GM12878 (cell line): ENCODE measurements around the gene HOXD1. TPM values are rescaled to one million over a fixed set of nuclear protein-coding genes. Genes with fewer than 3 reads are reported as not detected.

Experiments
- ATAC-seq: fragments of 200-7000 bp; cut with Tn5 transposase; 3 replicates; pipeline ENCODE4 v1.9.1; 2020; ENCODE audit warnings: mild to moderate bottlenecking, moderate library complexity
- BruUV-seq: library from RNA; stranded (reverse); fragments of 400-500 nt; replicated peaks from 2 replicates; lab custom pipeline; 2021; lab: Mats Ljungman, UMichigan
- CTCF ChIA-PET: fragments of 300-600 bp; sonication (Branson Sonifier 250); formaldehyde crosslinking; extraction: SDS; loops from one replicate; lab custom pipeline; 2021; ENCODE audit warnings: inconsistent platforms; lab: Yijun Ruan, JAX
- POLR2A ChIA-PET: fragments of 350-600 bp; formaldehyde crosslinking; extraction: SDS; loops from one replicate; lab custom pipeline; 2021; ENCODE audit warnings: inconsistent platforms; lab: Charles Lee
- RAD21 ChIA-PET: fragments of 300-600 bp; sonication (Branson Sonifier 250); formaldehyde crosslinking; loops from one replicate; lab custom pipeline; 2023; ENCODE audit warnings: antibody characterized with exemption; ENCODE audit not compliant: unreplicated experiment; lab: Charles Lee
- SMC1A ChIA-PET: fragments of 300-600 bp; sonication (Branson Sonifier 250); formaldehyde crosslinking; loops from one replicate; lab custom pipeline; 2023; ENCODE audit not compliant: unreplicated experiment, uncharacterized antibody; lab: Charles Lee
- DNase-seq: peaks from one replicate; pipeline ENCODE4 v3.0.0-alpha.2; 2011; ENCODE audit warnings: low read depth, low spot score
- FAIRE-seq: peaks from 3 replicates; lab custom pipeline; 2011; peaks lifted over from hg19 to GRCh38; lab: Jason Lieb, UNC
- H2AFZ ChIP-seq: 2 replicates; pipeline ENCODE4 v1.6.0; 2011; ENCODE audit warnings: low read depth, low read length, control low read depth; ENCODE audit not compliant: control insufficient read depth
- H3K27ac ChIP-seq: 2 replicates; pipeline ENCODE4 v1.5.1; 2011; ENCODE audit warnings: control low read depth; ENCODE audit not compliant: control insufficient read depth, insufficient read depth
- H3K27me3 ChIP-seq, 2 experiments: replicated peaks in 1 of 2; 2 replicates each; pipeline versions ENCODE4 v1.6.0 to v1.6.1; 2011; ENCODE audit warnings: low read length in 1 of 2; ENCODE audit not compliant: control insufficient read depth in 2 of 2, insufficient read depth in 2 of 2
- H3K36me3 ChIP-seq, 2 experiments: 2 replicates each; pipeline ENCODE4 v1.5.1; 2011; ENCODE audit warnings: low read length in 1 of 2; ENCODE audit not compliant: control insufficient read depth in 2 of 2, insufficient read depth in 2 of 2
- H3K4me1 ChIP-seq: 2 replicates; pipeline ENCODE4 v1.6.1; 2011; ENCODE audit warnings: mild to moderate bottlenecking, low read length, moderate library complexity, mixed read lengths; ENCODE audit not compliant: control insufficient read depth, insufficient read depth
- H3K4me2 ChIP-seq: 2 replicates; pipeline ENCODE4 v1.6.0; 2011; ENCODE audit warnings: control low read depth; ENCODE audit not compliant: control insufficient read depth, insufficient read depth
- H3K4me3 ChIP-seq: fragments of 200-600 bp; sonication (generic); 2 replicates; pipeline ENCODE4 v1.5.1; 2016
- H3K79me2 ChIP-seq: 2 replicates; pipeline ENCODE4 v1.6.0; 2011; ENCODE audit warnings: low read length; ENCODE audit not compliant: control insufficient read depth, insufficient read depth
- H3K9ac ChIP-seq: 2 replicates; pipeline ENCODE4 v1.8.0; 2011; ENCODE audit warnings: low read length, control low read depth, mixed read lengths; ENCODE audit not compliant: control insufficient read depth, insufficient read depth
- H3K9me3 ChIP-seq: replicated peaks from 3 replicates; pipeline ENCODE4 v1.5.1; 2011; ENCODE audit warnings: mild to moderate bottlenecking, low read length; ENCODE audit not compliant: control insufficient read depth, insufficient read depth
- H4K20me1 ChIP-seq: 2 replicates; pipeline ENCODE4 v1.6.0; 2011; ENCODE audit not compliant: control insufficient read depth, insufficient read depth
- ATF3 ChIP-seq: IDR thresholded peaks from 2 replicates; pipeline ENCODE4 v1.6.1; 2011; ENCODE audit warnings: low read depth, mild to moderate bottlenecking, low read length, moderate library complexity, borderline replicate concordance; ENCODE audit errors: extremely low read depth
- BACH1 ChIP-seq: fragments of 450-650 bp; IDR thresholded peaks from 2 replicates; pipeline ENCODE4 v1.6.1; 2017; ENCODE audit warnings: mild to moderate bottlenecking, borderline replicate concordance
- BHLHE40 ChIP-seq, 2 experiments: fragments of 450-650 bp in 1 of 2; IDR thresholded peaks; 2 replicates each; pipeline ENCODE4 v1.6.1; 2011 to 2017; ENCODE audit warnings: low read depth in 2 of 2, borderline replicate concordance in 1 of 2, improper control_type of control experiment in 1 of 2, low read length in 1 of 2, mild to moderate bottlenecking in 1 of 2
- EGR1 ChIP-seq, 2 experiments: IDR thresholded peaks; 1 replicate in 1 of 2; 2 replicates in 1 of 2; pipeline ENCODE4 v1.6.1; 2011 to 2012; ENCODE audit warnings: low read depth in 2 of 2, low read length in 2 of 2, borderline replicate concordance in 1 of 2, mild to moderate bottlenecking in 1 of 2, moderate library complexity in 1 of 2
- EP300 ChIP-seq, 2 experiments: fragments of 150-350 bp in 1 of 2; IDR thresholded peaks; 2 replicates each; pipeline ENCODE4 v1.6.1; 2011 to 2012; ENCODE audit warnings: low read depth in 2 of 2, low read length in 2 of 2, borderline replicate concordance in 1 of 2, improper control_type of control experiment in 1 of 2, inconsistent platforms in 1 of 2; ENCODE audit not compliant: control insufficient read depth in 1 of 2
- FOS ChIP-seq: IDR thresholded peaks from 3 replicates; pipeline ENCODE4 v1.6.1; 2011; ENCODE audit warnings: borderline replicate concordance; ENCODE audit not compliant: insufficient read length; ENCODE audit errors: extremely low read depth
- MEF2B ChIP-seq: fragments of 450-650 bp; IDR thresholded peaks from 2 replicates; pipeline ENCODE4 v1.6.1; 2018; ENCODE audit warnings: mild to moderate bottlenecking, moderate library complexity; ENCODE audit not compliant: partially characterized antibody, poor library complexity, severe bottlenecking
- PBX3 ChIP-seq: IDR thresholded peaks from 2 replicates; pipeline ENCODE4 v1.6.1; 2011; ENCODE audit warnings: mild to moderate bottlenecking, low read depth, low read length, moderate library complexity; ENCODE audit not compliant: insufficient replicate concordance
- RB1 ChIP-seq: fragments of 450-650 bp; formaldehyde crosslinking; IDR thresholded peaks from 2 replicates; pipeline ENCODE4 v1.6.1; 2017; ENCODE audit warnings: mild to moderate bottlenecking, borderline replicate concordance
- RBBP5 ChIP-seq: fragments of 200-600 bp; sonication (generic); conservative IDR thresholded peaks from 2 replicates; pipeline ENCODE4 v1.6.1; 2016
- SUZ12 ChIP-seq: fragments of 200-600 bp; sonication (generic); IDR thresholded peaks from one replicate; pipeline ENCODE4 v1.6.1; 2018; ENCODE audit warnings: antibody characterized with exemption, mild to moderate bottlenecking; ENCODE audit not compliant: unreplicated experiment
- TCF12 ChIP-seq: IDR thresholded peaks from 2 replicates; pipeline ENCODE4 v1.6.1; 2011; ENCODE audit warnings: low read depth, mild to moderate bottlenecking, low read length
- ZNF217 ChIP-seq: fragments of 450-650 bp; IDR thresholded peaks from 2 replicates; pipeline ENCODE4 v1.6.1; 2017; ENCODE audit warnings: antibody characterized with exemption, mild to moderate bottlenecking
- WGBS: methylation state at CpG from one replicate; pipeline ENCODE4 v1.1.6; 2016; ENCODE audit warnings: low lambda C conversion rate; ENCODE audit not compliant: insufficient replicate concordance, insufficient coverage; ENCODE audit errors: missing lambda C conversion rate; 5-methylcytosine and 5-hydroxymethylcytosine counted together
- in situ Hi-C: fragments of 300-500 bp; cut with MboI; formaldehyde crosslinking; loops from 9 replicates; pipeline ENCODE4 v1.14.3; 2018; ENCODE audit warnings: mixed read lengths
- intact Hi-C: fragments of 100-400 bp; cut with micrococcal nuclease; formaldehyde crosslinking; loops from one replicate; pipeline ENCODE4 v1.14.2; 2022; ENCODE audit not compliant: unreplicated experiment
- polyA plus RNA-seq, 11 experiments: library from polyadenylated mRNA; depleted of rRNA in 4 of 11; unstranded in 6 of 11; stranded (reverse) in 5 of 11; fragments of >200 nt; fragmentation: Nextera tagmentation in 4 of 11; fragmentation: Illumina TruSeq in 1 of 11; extraction: Ambion mirVana in 4 of 11; extraction: Trizol in 1 of 11; gene quantifications; 1 replicate in 1 of 11; 2 replicates in 10 of 11; pipeline versions ENCODE4 v1.2.1 to v1.2.3, GENCODE V29; 2011 to 2016; ENCODE audit warnings: inconsistent platforms in 2 of 11, missing spikeins in 2 of 11, low read depth in 1 of 11
- total RNA-seq, 4 experiments: library from RNA; depleted of rRNA in 3 of 4; stranded (reverse); fragments of >200 nt in 3 of 4; fragmentation: Illumina TruSeq in 1 of 4; extraction: Trizol in 1 of 4; gene quantifications; 2 replicates each; pipeline versions ENCODE4 v1.2.1 to v1.2.3, GENCODE V29; 2013 to 2021
- TF ChIP-seq, protein P1 (sequence below): fragments of 150-350 bp; IDR thresholded peaks from 2 replicates; pipeline ENCODE4 v1.6.1; 2014; ENCODE audit warnings: mild to moderate bottlenecking, low read depth, low read length

Gene HOXD1
- total and polyA plus RNA-seq, 10 of the 15 experiments (the other 5 are each of a cell fraction or from before 2014, with no cell fraction given) = not detected

DNA sequence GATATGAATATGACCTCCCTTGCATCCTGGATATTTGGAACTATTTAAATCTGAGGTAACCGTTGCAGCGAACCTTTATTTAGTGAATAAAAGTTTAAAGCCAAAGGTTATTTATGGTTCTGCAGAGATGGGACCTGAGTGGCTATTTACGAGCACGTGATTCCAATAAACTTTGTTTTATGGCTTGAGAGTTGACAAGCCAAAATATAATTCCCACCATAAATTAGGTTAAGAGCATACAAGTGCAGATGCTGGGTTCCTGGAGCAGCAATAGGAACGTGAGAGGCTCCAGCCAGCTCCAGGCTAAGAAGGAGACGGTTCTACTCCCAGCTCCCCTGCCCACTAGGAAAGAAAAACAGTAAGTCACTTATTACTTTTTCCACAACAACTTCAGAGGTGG lies 42.4 kb upstream of the HOXD1 start:
- Histone ChIP-seq H4K20me1 (no peaks in the 10 kb centered on the region), H3K4me2 (no peak overlapping the region), H3K4me3 (no peak overlapping the region), H3K27me3 (peaks cover 10 to 28% of the 10 kb centered on the region in 2 experiments), H3K9ac (no peak overlapping the region), H3K79me2 (no peaks in the 10 kb centered on the region), H3K9me3 (no peaks in the 10 kb centered on the region), H3K27ac (no peak overlapping the region), H3K4me1 (no peaks in the 10 kb centered on the region), H3K36me3 (no peaks in the 10 kb centered on the region), H2AFZ (no peak overlapping the region)
- TF ChIP-seq EP300 (IDR thresholded peaks at IDR 0.05; ENCODE audit: borderline replicate concordance in 1 of 2, control insufficient read depth in 1 of 2, low read depth in 2 of 2, low read length in 2 of 2) (no peak), EGR1 (IDR thresholded peaks at IDR 0.05; ENCODE audit: borderline replicate concordance in 1 of 2, low read depth in 2 of 2, low read length in 2 of 2) (no peak), FOS (no peak), RB1 (no peak), RBBP5 (no peak), SUZ12 (no peak)
- intact Hi-C loops = no loop called here
- POLR2A ChIA-PET = no interaction called here
- CTCF ChIA-PET = interaction anchor here (4.9 to 8.6 kb wide), 2 partner anchors 308 to 408 kb away, joined by 39 to 157 read pairs; no protein-coding TSS in a partner anchor
- no peak for FAIRE-seq
- no peak for DNase-seq
- WGBS = 17% methylated on average over 6 of the region's 6 CpGs
- no peak for ATAC-seq
- SMC1A ChIA-PET = interaction anchor here (1.0 to 4.6 kb wide), 3 partner anchors 310 to 506 kb away, joined by 3 to 34 read pairs (median 25); no protein-coding TSS in a partner anchor
- in situ Hi-C loops = loop anchor here (25.0 kb wide), 1 partner anchor 1191 kb away; no protein-coding TSS in a partner anchor
- no TSS peak for BruUV-seq
- RAD21 ChIA-PET = no interaction called here

- Histone ChIP-seq H3K27me3 (peaks cover 10 to 32% of the 10 kb centered on the region in 2 experiments), H3K9me3 (no peaks in the 10 kb centered on the region), H3K9ac (no peak overlapping the region), H3K4me2 (no peak overlapping the region), H2AFZ (no peak overlapping the region), H3K79me2 (no peaks in the 10 kb centered on the region), H4K20me1 (no peaks in the 10 kb centered on the region), H3K36me3 (no peaks in the 10 kb centered on the region), H3K4me3 (no peak overlapping the region), H3K4me1 (no peaks in the 10 kb centered on the region), H3K27ac (no peak overlapping the region)
- in situ Hi-C loops (loop anchor here (25.0 kb wide), 1 partner anchor 1191 kb away; no protein-coding TSS in a partner anchor), intact Hi-C loops (no loop called here)
- ATAC-seq (no peak), FAIRE-seq (no peak), DNase-seq (no peak)
- POLR2A ChIA-PET = no interaction called here
- SMC1A ChIA-PET = interaction anchor here (1.0 to 4.6 kb wide), 2 partner anchors 407 to 506 kb away, joined by 3 to 25 read pairs; no protein-coding TSS in a partner anchor
- RAD21 ChIA-PET = no interaction called here
- CTCF ChIA-PET = interaction anchor here (4.9 to 8.6 kb wide), 2 partner anchors 308 to 408 kb away, joined by 39 to 157 read pairs; no protein-coding TSS in a partner anchor
- BruUV-seq = no TSS peak
- TF ChIP-seq BACH1 = no peak
- TF ChIP-seq ZNF217 = no peak
- TF ChIP-seq PBX3 = no peak
- no peak for TF ChIP-seq MEF2B
- TF ChIP-seq ATF3 = no peak
- TF ChIP-seq, protein P1, sequence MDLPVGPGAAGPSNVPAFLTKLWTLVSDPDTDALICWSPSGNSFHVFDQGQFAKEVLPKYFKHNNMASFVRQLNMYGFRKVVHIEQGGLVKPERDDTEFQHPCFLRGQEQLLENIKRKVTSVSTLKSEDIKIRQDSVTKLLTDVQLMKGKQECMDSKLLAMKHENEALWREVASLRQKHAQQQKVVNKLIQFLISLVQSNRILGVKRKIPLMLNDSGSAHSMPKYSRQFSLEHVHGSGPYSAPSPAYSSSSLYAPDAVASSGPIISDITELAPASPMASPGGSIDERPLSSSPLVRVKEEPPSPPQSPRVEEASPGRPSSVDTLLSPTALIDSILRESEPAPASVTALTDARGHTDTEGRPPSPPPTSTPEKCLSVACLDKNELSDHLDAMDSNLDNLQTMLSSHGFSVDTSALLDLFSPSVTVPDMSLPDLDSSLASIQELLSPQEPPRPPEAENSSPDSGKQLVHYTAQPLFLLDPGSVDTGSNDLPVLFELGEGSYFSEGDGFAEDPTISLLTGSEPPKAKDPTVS = no peak
- TF ChIP-seq BHLHE40 (IDR thresholded peaks at IDR 0.05; ENCODE audit: borderline replicate concordance in 1 of 2, low read depth in 2 of 2, low read length in 1 of 2) = no peak
- no peak for TF ChIP-seq TCF12
These were observed 41.8 kb upstream of the HOXD1 start for GRCh38 chr2:176146645-176147044.
